Measurements from ENCODE around the gene RPAP2.

GRCh38 chr1:92277105-92277723 is 21.6 kb upstream of the RPAP2 start:
- TF ChIP-seq, protein P1, sequence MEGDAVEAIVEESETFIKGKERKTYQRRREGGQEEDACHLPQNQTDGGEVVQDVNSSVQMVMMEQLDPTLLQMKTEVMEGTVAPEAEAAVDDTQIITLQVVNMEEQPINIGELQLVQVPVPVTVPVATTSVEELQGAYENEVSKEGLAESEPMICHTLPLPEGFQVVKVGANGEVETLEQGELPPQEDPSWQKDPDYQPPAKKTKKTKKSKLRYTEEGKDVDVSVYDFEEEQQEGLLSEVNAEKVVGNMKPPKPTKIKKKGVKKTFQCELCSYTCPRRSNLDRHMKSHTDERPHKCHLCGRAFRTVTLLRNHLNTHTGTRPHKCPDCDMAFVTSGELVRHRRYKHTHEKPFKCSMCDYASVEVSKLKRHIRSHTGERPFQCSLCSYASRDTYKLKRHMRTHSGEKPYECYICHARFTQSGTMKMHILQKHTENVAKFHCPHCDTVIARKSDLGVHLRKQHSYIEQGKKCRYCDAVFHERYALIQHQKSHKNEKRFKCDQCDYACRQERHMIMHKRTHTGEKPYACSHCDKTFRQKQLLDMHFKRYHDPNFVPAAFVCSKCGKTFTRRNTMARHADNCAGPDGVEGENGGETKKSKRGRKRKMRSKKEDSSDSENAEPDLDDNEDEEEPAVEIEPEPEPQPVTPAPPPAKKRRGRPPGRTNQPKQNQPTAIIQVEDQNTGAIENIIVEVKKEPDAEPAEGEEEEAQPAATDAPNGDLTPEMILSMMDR (conservative IDR thresholded peaks at IDR 0.05 in 1 of 2, IDR thresholded peaks at IDR 0.05 in 1 of 2; ENCODE audit: low read depth in 1 of 2, low read length in 2 of 2) = no peak
- no peak for TF ChIP-seq EZH2 (IDR thresholded peaks at IDR 0.05; ENCODE audit: low read length, missing control alignments)
